Subcutaneous adipose tissue (tissue), 4 donors: ENCODE results near the gene CD52. TPM values are rescaled to one million over a fixed set of nuclear protein-coding genes. Genes with fewer than 3 reads are reported as not detected.

Experiments used
- total RNA-seq, 4 donors: library from RNA; depleted of rRNA; stranded (reverse); fragments of >200 nt; gene quantifications; one replicate each; pipeline ENCODE4 v1.1.0, GENCODE V29; 2016
- TF ChIP-seq, protein P1 (sequence below): fragments of 450-650 bp; IDR thresholded peaks from one replicate; pipeline ENCODE4 v1.5.1; 2016; ENCODE audit warnings: low read depth, mild to moderate bottlenecking, control low read depth, antibody characterized with exemption, moderate library complexity

Gene CD52
- total RNA-seq, 4 donors from 2014 or later: 4.7 to 719 (median 19.2) TPM

DNA sequence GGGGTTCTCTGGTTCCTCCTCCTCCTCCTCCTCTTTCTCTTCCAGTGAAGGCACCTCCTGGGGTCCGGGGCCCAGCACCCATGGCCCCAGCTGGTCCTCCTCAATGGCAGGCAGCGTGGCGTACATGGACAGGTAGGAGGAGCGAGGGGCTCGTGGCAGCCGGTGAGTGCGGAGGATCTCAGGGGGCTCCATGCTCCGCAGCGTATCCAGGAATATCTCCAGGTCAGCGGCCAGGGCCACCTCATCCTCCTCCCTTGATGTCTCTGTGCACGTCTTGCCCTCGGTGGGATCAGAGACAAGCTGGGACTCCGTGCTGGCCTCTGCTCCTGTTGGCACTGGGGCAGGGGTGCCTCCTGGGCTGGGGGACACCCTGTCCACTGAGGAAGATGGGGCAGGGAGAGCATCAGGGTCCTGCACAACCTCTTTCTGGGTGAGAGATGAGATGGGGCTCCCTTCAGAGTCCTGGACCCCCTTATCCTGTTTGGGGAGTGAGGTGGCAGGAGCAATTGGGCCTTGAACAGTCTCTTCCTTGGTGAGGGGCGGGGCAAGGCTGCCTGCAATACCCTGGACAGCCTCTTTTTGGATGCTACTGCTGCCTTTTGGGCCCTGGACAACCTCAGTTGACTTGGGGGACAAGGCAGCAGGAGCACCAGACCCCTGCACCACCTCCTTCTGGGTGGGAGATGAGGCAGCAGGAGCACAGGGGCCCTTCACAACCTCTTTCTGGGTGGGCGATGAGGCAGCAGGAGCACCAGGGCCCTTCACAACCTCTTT is 26.6 kb downstream of the CD52 start:
- TF ChIP-seq, protein P1, sequence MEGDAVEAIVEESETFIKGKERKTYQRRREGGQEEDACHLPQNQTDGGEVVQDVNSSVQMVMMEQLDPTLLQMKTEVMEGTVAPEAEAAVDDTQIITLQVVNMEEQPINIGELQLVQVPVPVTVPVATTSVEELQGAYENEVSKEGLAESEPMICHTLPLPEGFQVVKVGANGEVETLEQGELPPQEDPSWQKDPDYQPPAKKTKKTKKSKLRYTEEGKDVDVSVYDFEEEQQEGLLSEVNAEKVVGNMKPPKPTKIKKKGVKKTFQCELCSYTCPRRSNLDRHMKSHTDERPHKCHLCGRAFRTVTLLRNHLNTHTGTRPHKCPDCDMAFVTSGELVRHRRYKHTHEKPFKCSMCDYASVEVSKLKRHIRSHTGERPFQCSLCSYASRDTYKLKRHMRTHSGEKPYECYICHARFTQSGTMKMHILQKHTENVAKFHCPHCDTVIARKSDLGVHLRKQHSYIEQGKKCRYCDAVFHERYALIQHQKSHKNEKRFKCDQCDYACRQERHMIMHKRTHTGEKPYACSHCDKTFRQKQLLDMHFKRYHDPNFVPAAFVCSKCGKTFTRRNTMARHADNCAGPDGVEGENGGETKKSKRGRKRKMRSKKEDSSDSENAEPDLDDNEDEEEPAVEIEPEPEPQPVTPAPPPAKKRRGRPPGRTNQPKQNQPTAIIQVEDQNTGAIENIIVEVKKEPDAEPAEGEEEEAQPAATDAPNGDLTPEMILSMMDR: no peak

DNA sequence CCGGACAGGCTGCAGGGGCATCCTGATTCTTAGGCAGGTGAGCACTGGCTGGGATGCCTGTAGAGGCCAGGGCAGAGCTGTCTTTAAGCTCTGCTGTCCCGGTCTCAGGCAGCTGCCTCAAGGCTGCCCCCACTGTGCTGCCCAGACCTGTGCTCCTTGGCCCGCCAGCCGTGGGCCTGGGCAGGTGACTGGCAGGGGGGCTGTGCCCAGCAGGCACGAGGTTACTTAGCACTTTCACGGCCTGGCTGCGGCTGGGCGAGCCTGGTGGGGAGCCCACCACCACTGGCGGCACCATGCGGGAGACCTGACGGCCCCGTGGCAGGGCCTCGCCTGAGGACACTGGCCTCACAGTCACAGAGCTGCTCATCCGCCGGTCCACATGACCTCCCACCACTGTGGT is 28.0 kb downstream of the CD52 start:
- TF ChIP-seq, protein P1: no peak

DNA sequence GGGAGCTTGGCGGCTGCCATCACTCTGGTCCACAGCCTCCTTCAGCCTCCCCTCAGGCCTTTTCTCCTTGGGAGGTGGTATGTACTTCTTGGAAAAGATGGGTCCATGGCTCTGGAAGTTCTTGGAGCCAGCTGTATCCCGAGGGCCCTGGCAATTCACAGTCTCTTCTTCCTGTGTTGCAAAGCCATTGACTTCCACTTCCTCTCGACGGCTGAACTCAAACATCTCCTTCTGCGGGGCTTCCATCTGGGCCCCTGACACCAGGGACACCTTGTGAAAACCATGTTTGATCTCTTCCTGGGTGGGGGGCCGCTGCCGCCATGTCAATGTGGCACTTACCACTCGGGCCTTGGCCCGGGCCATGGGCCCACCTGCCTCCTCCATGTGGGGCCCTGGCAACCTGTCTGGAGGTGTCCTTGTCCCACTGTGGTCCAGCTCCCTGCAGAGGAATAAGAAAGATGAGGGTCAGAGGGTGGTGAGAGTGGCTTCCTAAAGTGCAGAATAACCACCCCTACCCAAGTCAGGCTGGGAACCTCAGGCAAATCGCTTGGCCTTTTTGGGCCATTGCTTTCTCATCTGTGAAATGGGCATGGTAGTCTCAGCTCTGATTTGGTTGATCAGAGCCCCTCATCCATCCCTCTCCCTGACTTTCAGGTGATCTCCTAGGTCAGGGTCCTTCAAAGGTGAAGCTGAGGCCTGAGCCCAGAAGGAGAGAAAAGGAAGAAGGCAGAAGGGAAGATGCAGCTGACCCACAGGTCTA is 28.7 kb downstream of the CD52 start:
- TF ChIP-seq, protein P1: no peak

DNA sequence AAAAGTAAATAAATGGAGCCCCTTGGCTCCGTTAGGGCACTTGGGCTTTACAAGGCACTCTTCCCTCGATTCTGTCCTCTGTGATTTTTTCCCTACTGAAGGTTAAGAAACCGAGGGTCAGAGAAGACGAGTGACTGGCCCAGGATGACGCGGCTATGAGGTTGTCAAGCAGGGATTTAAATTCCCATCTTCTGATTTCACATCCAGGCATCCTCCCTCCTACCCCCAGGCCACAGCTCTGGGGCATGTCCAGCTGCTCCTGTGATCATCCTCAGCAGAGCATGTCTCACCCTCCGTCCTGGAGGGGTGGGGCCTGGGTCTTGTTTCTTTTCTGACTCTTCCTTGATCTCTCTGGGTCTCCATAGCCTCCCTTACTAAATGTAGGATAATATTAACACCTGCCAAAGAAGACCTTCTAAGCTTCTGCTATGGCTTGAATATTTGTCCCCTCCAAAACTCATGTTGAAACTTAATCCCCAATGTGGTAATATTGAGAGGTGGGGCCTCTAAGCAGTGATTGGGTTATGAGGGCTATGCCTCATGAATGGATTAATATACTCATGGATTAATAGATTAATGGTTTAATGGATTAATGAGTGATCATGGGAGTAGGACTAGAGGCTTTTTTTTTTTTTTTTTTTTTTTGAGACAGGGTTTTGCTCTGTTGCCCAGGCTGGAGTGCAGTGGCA is 31.6 kb downstream of the CD52 start:
- TF ChIP-seq, protein P1: no peak

DNA sequence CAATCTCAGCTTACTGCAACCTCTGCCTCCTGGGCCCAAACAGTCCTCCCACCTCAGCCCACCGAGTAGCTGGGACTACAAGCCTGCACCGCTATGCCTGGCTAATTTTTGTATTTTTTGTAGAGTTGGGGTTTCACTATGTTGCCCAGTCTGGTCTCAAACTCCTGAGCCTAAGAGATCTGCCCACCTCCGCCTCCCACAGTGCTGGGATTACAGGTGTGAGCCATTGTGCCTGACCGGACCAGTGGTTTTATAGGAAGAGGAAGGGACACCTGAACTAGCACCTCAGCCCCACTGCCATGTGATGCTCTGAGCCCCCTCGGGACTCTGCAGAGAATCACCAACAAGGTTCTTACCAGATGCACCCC is 32.1 kb downstream of the CD52 start:
- TF ChIP-seq, protein P1: no peak

DNA sequence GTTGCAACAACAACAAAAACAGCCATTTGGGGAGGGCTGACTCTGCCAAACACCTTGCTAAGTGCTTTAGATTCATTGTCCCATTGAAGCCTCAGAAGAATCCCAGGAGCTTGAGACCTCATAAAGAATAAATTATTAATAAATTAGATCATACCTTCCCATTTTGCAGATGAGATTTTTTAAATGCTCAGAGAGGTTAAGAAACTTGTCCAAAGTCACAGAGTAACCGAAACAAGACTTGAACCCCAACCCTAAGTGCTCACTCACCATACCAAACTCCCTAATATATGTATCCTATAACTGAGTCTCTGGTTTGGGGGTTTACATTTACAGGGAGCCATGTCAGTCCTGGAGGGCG is 32.6 kb downstream of the CD52 start:
- TF ChIP-seq, protein P1: no peak
